HEK293 (cell line): Measurements from ENCODE around the gene UBE3C.

ENCODE experiments used
- CTCF ChIA-PET: fragments of 350-600 bp; formaldehyde crosslinking; extraction: SDS; loops from one replicate; lab custom pipeline; 2021; ENCODE audit warnings: antibody characterized with exemption; lab: Yijun Ruan, JAX
- POLR2A ChIA-PET: fragments of 300-600 bp; formaldehyde crosslinking; extraction: SDS; loops from one replicate; lab custom pipeline; 2020; ENCODE audit warnings: antibody characterized with exemption, inconsistent platforms; lab: Yijun Ruan, JAX
- H3K27ac ChIP-seq: fragments of 200-500 bp; sonication (Bioruptor generic); 2 replicates; pipeline ENCODE4 v1.5.1; 2014; ENCODE audit warnings: low read depth, low read length, control low read depth, inconsistent platforms; ENCODE audit errors: extremely low read depth
- H3K36me3 ChIP-seq, 2 experiments: fragments of 200-500 bp in 1 of 2; sonication (Bioruptor generic) in 1 of 2; 1 replicate in 1 of 2; 2 replicates in 1 of 2; pipeline ENCODE4 v1.5.1; 2014 to 2017; ENCODE audit warnings: inconsistent platforms in 2 of 2, low read length in 2 of 2; ENCODE audit not compliant: control insufficient read depth in 2 of 2, insufficient read depth in 1 of 2
- H3K4me1 ChIP-seq: fragments of 200-500 bp; sonication (Bioruptor generic); 2 replicates; pipeline ENCODE4 v1.5.1; 2014; ENCODE audit warnings: mild to moderate bottlenecking, low read length, inconsistent platforms; ENCODE audit not compliant: control insufficient read depth, insufficient read depth
- H3K4me3 ChIP-seq: 2 replicates; pipeline ENCODE4 v1.5.1; 2011; ENCODE audit warnings: low read depth, mild to moderate bottlenecking, control low read depth, low read length, moderate library complexity
- H3K9me3 ChIP-seq: fragments of 200-500 bp; sonication (Bioruptor generic); 2 replicates; pipeline ENCODE4 v1.5.1; 2014; ENCODE audit warnings: low read depth, low read length, inconsistent platforms; ENCODE audit not compliant: control insufficient read depth, insufficient read depth
- MYNN ChIP-seq: fragments of 450-650 bp; formaldehyde crosslinking; IDR thresholded peaks from 2 replicates; pipeline ENCODE4 v1.5.1; 2016; ENCODE audit warnings: missing biosample characterization, missing genetic modification characterization, borderline replicate concordance
- ZNF169 ChIP-seq: fragments of 450-650 bp; formaldehyde crosslinking; IDR thresholded peaks from 2 replicates; pipeline ENCODE4 v1.5.1; 2016; ENCODE audit warnings: missing biosample characterization, missing genetic modification characterization
- ZNF548 ChIP-seq: fragments of 450-650 bp; formaldehyde crosslinking; IDR thresholded peaks from 2 replicates; pipeline ENCODE4 v1.5.1; 2016; ENCODE audit warnings: missing biosample characterization, missing genetic modification characterization
- ZNF658 ChIP-seq: fragments of 450-650 bp; formaldehyde crosslinking; IDR thresholded peaks from 2 replicates; pipeline ENCODE4; 2016; ENCODE audit warnings: missing biosample characterization, missing genetic modification characterization
- ZNF660 ChIP-seq: fragments of 450-650 bp; IDR thresholded peaks from 2 replicates; pipeline ENCODE4 v1.5.1; 2018; ENCODE audit warnings: missing biosample characterization, mild to moderate bottlenecking, missing genetic modification characterization
- ZNF747 ChIP-seq: fragments of 450-650 bp; formaldehyde crosslinking; IDR thresholded peaks from 2 replicates; pipeline ENCODE4 v1.5.1; 2016; ENCODE audit warnings: missing biosample characterization, missing genetic modification characterization
- ZNF768 ChIP-seq: fragments of 450-650 bp; formaldehyde crosslinking; IDR thresholded peaks from 2 replicates; pipeline ENCODE4 v1.5.1; 2018; ENCODE audit warnings: missing biosample characterization, mild to moderate bottlenecking, missing genetic modification characterization
- TF ChIP-seq, protein P1 (sequence below): fragments of 450-650 bp; formaldehyde crosslinking; IDR thresholded peaks from 2 replicates; pipeline ENCODE4 v1.5.1; 2016; ENCODE audit warnings: missing biosample characterization, missing genetic modification characterization
- TF ChIP-seq, protein P2 (sequence below): fragments of 450-650 bp; formaldehyde crosslinking; IDR thresholded peaks from 2 replicates; pipeline ENCODE4 v1.5.1; 2016; ENCODE audit warnings: missing biosample characterization, missing genetic modification characterization
- TF ChIP-seq, protein P3 (sequence below): fragments of 450-650 bp; IDR thresholded peaks from 2 replicates; pipeline ENCODE4 v1.5.1; 2018; ENCODE audit warnings: missing biosample characterization, missing genetic modification characterization

Gene UBE3C

DNA sequence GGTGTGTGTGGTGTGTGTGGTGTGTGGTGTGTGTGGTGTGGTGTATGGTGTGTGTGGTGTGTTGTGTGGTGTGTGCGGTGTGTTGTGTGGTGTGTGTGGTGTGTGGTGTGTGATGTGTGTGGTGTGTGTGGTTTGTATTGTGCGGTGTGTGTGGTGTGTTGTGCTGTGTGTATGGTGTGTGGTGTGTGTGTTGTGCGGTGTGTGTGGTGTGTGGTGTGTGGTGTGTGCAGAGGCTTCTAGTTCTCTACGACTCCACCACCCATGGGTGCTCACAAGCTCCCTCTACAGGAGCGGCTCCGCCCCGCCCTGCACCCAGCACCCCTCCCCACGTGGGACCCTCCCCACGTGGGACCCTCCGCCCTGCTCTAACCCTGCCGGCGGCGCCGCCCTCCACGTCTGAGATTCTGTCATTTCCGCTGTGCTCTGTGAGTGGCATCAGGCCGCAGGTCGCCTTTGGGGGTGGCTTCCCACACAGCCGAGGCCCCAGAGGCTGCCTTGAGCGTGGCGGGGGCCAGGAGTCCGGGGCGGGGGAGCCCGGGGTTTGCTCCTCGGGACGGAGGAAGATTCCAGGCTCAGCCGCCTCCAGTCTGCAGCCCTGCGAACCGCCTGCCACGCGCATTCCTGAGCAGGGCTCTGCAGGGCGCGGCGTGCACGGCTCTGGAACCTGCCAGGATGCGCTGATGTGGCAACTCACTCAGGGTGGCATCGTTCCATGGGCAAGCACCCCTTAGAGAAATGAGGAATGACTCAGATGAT, 161.1 kb downstream of the UBE3C start:
- H3K4me1 ChIP-seq: no peaks in the 10 kb centered on the region
- no peaks in the 10 kb centered on the region for H3K9me3 ChIP-seq
- POLR2A ChIA-PET: no interaction called here
- no peak overlapping the region for H3K27ac ChIP-seq
- CTCF ChIA-PET: no interaction called here
- TF ChIP-seq ZNF660: no peak
- TF ChIP-seq, protein P1, sequence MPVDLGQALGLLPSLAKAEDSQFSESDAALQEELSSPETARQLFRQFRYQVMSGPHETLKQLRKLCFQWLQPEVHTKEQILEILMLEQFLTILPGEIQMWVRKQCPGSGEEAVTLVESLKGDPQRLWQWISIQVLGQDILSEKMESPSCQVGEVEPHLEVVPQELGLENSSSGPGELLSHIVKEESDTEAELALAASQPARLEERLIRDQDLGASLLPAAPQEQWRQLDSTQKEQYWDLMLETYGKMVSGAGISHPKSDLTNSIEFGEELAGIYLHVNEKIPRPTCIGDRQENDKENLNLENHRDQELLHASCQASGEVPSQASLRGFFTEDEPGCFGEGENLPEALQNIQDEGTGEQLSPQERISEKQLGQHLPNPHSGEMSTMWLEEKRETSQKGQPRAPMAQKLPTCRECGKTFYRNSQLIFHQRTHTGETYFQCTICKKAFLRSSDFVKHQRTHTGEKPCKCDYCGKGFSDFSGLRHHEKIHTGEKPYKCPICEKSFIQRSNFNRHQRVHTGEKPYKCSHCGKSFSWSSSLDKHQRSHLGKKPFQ (tag by site-specific recombination): 0 out of 2 replicates have a peak, but pooled peaks have one; percentile 5
- no peaks in the 10 kb centered on the region for H3K36me3 ChIP-seq
- H3K4me3 ChIP-seq: no peak overlapping the region

DNA sequence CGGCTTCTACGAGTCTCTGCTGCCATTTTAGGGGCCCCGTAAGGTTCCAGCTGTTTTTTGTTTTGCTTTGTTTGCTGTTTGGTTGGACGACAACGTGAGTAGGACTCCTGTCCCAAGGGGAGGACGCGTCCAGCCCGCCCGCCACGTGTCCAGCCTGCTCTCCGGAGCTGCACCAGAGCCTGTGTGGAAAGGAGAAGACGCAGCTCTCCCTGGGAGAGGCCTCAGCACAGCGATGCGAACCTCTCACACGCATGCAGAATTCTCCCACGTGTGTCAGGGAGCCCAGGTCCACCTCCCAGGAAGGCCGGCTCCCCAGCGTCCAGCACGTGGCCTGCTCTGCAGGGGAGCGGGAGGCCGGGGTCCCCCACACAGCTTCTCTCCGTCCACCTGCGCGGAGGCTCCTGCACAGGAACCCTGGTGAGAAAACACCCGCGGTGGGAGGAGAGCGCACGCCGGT, 161.7 kb downstream of the UBE3C start:
- Histone ChIP-seq H3K4me3 (no peak overlapping the region), H3K27ac (no peak overlapping the region), H3K4me1 (no peaks in the 10 kb centered on the region), H3K9me3 (no peaks in the 10 kb centered on the region), H3K36me3 (no peaks in the 10 kb centered on the region)
- TF ChIP-seq ZNF747: no peak
- TF ChIP-seq, protein P2, sequence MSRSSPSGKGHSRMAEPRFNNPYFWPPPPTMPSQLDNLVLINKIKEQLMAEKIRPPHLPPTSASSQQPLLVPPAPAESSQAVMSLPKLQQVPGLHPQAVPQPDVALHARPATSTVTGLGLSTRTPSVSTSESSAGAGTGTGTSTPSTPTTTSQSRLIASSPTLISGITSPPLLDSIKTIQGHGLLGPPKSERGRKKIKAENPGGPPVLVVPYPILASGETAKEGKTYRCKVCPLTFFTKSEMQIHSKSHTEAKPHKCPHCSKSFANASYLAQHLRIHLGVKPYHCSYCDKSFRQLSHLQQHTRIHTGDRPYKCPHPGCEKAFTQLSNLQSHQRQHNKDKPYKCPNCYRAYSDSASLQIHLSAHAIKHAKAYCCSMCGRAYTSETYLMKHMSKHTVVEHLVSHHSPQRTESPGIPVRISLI (tag by site-specific recombination): no peak
- ChIA-PET CTCF (interaction anchor here (0.6 kb wide), 1 partner anchor 55 kb away, joined by 3 read pairs; no protein-coding TSS in a partner anchor), POLR2A (no interaction called here)

DNA sequence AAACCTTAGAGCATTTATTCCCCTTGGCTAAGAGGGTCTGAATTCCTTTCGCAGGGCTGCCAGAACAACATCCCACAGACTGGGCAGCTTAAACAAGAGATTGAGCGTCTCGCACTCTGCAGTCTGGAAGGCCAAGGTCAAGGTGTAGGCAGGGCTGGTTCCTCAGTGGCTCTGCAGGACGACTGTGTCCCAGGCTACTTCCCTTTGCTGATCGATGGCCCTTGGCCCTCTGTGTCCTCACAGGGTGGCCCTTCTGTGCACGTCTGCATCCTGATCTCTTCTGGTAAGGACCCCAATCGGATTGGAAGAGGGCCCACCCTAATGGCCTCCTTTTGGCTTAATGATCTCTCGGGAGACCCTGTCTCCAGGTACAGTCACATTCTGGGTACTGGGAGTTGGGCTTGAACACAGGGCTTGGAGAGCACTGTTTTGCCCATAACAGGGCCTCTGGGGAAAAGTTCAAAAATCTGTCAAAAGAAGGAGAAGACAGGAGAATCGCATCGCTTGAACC, 162.9 kb downstream of the UBE3C start:
- Histone ChIP-seq H3K36me3 (no peaks in the 10 kb centered on the region), H3K4me3 (no peak overlapping the region), H3K4me1 (no peaks in the 10 kb centered on the region), H3K9me3 (no peaks in the 10 kb centered on the region), H3K27ac (no peak overlapping the region)
- TF ChIP-seq ZNF747: no peak
- no peak for TF ChIP-seq ZNF658 (tag by site-specific recombination)
- TF ChIP-seq ZNF548 (tag by site-specific recombination): peak; percentile 65; the same call in 1 of the 2 replicates
- no peak for TF ChIP-seq ZNF768 (tag by site-specific recombination)
- ChIA-PET POLR2A (no interaction called here), CTCF (interaction anchor here (0.6 kb wide), 1 partner anchor 25 kb away, joined by 4 read pairs; no protein-coding TSS in a partner anchor)

DNA sequence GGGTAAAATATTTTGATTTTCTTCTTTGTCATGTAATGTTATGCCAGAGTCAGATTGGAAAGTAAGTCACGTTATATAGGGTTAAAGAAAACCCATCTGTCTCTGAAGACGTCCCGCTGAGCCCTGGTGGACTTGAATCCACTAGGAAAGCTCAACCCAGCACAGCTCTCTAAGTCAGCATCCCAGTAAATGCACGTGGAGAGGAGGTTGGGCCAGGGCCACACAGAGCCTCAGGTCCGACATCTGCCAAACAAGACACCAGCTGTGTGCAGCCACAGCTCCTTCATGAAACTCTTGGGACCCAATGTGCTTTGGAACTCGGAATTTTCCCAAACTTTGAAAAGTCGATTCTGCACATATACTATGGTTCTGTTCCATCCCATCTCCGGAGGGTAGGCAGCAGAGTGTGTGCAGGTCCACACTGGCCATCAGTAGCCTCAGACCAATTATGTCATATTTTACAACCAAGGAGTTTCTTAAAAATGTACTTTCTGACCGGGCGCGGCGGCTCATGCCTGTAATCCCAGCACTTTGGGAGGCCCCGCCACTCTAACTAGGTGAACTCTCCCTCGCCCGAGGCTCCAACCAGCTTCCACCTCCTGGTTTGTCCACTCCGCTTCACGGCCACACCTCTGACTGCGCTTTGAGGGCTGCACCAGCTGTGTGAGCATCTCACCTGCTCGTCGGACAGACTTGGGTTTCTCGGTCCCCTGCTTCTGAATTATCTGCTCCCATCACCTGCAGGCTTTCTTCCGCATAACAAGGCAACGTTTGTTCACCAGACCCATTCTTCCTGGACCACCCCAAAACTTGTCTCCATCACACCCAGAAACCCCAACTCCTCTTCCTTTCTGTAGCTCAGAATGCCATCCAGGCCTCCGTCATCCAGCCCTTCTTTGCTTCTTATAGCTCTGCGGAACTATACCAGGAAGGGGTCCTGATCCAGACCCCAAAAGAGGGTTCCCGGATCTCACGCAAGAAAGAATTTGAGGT, 168.4 kb downstream of the UBE3C start:
- no peak for TF ChIP-seq ZNF169 (tag by site-specific recombination)
- TF ChIP-seq MYNN: no peak
- TF ChIP-seq, protein P3, sequence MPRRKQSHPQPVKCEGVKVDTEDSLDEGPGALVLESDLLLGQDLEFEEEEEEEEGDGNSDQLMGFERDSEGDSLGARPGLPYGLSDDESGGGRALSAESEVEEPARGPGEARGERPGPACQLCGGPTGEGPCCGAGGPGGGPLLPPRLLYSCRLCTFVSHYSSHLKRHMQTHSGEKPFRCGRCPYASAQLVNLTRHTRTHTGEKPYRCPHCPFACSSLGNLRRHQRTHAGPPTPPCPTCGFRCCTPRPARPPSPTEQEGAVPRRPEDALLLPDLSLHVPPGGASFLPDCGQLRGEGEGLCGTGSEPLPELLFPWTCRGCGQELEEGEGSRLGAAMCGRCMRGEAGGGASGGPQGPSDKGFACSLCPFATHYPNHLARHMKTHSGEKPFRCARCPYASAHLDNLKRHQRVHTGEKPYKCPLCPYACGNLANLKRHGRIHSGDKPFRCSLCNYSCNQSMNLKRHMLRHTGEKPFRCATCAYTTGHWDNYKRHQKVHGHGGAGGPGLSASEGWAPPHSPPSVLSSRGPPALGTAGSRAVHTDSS (tag by site-specific recombination): no peak
- Histone ChIP-seq H3K36me3 (no peaks in the 10 kb centered on the region), H3K4me3 (no peak overlapping the region), H3K27ac (no peak overlapping the region), H3K9me3 (no peaks in the 10 kb centered on the region), H3K4me1 (no peaks in the 10 kb centered on the region)
- CTCF ChIA-PET: interaction anchor here (0.6 kb wide), 2 partner anchors 141 to 435 kb away, joined by 3 to 4 read pairs; no protein-coding TSS in a partner anchor
- POLR2A ChIA-PET: no interaction called here
